ENCODE measurements around the gene CD22.
"Not testable (repeated sequence)": the region's sequence is repeated elsewhere in the genome, so short reads cannot be mapped to it uniquely, and the experiment has no call there.

The CD22 gene

GRCh38 chr19:35328851-35329285 is at the start of gene CD22:
Gene CD22 (plus strand): TSS chr19:35329187. CDS start chr19:35332041, 2,854 bp downstream.
- no peak for DNase-seq

- no peak for DNase-seq
Measured at GRCh38 chr19:35279374-35279773, 49.6 kb upstream of the CD22 start.

GRCh38 chr19:35279985-35280821 is 48.8 kb upstream of the CD22 start:
- no peak for DNase-seq

GRCh38 chr19:35281303-35281702 is 47.7 kb upstream of the CD22 start:
- DNase-seq: no peak

GRCh38 chr19:35284153-35285094 is 44.6 kb upstream of the CD22 start:
- DNase-seq: no peak

- DNase-seq: no peak
Measured at GRCh38 chr19:35285095-35285449, 43.9 kb upstream of the CD22 start.

GRCh38 chr19:35285465-35285864 is 43.5 kb upstream of the CD22 start:
- not testable (repeated sequence) for DNase-seq

GRCh38 chr19:35286101-35286500 is 42.9 kb upstream of the CD22 start:
- not testable (repeated sequence) for DNase-seq

GRCh38 chr19:35287713-35288112 is 41.3 kb upstream of the CD22 start:
- no peak for DNase-seq

- DNase-seq: no peak
Measured at GRCh38 chr19:35288331-35288730, 40.7 kb upstream of the CD22 start.

- no peak for DNase-seq
Measured at GRCh38 chr19:35288906-35289305, 40.1 kb upstream of the CD22 start.

- no peak for DNase-seq
Measured at GRCh38 chr19:35290381-35291127, 38.4 kb upstream of the CD22 start.

GRCh38 chr19:35291259-35291658 is 37.7 kb upstream of the CD22 start:
- no peak for DNase-seq

GRCh38 chr19:35291916-35292315 is 37.1 kb upstream of the CD22 start, which contains the start of gene MAG:
Gene MAG (plus strand): TSS chr19:35292161. CDS start chr19:35295409, 3,248 bp downstream.
- no peak for DNase-seq

- no peak for DNase-seq
Measured at GRCh38 chr19:35292421-35293362, 36.3 kb upstream of the CD22 start.

GRCh38 chr19:35293363-35293739 is 35.6 kb upstream of the CD22 start:
- DNase-seq: no peak

GRCh38 chr19:35293808-35294207 is 35.2 kb upstream of the CD22 start:
- no peak for DNase-seq

GRCh38 chr19:35294328-35294727 is 34.7 kb upstream of the CD22 start:
- DNase-seq: no peak

GRCh38 chr19:35294859-35295791 is 33.9 kb upstream of the CD22 start:
- DNase-seq: no peak

GRCh38 chr19:35295792-35296462 is 33.1 kb upstream of the CD22 start:
- peak; percentile 38 for DNase-seq
